Lower lobe of right lung (tissue), 2 donors: Measurements from ENCODE around the gene SMURF1. TPM values are rescaled to one million over a fixed set of nuclear protein-coding genes. Genes with fewer than 3 reads are reported as not detected.

Source experiments
- ATAC-seq, 2 donors: fragments of 200-7000 bp; cut with Tn5 transposase; one replicate each; pipeline ENCODE4 v1.9.1; 2020 to 2022; ENCODE audit warnings: mild to moderate bottlenecking in 2 of 2, moderate library complexity in 2 of 2
- DNase-seq: peaks from one replicate; pipeline ENCODE4 v3.0.0-alpha.2; 2020
- H3K27ac ChIP-seq: fragments of 200-600 bp; one replicate; pipeline ENCODE4 v1.8.0; 2022
- H3K27me3 ChIP-seq: fragments of 200-600 bp; one replicate; pipeline ENCODE4 v1.8.0; 2022; ENCODE audit warnings: low read depth
- H3K36me3 ChIP-seq: fragments of 200-600 bp; one replicate; pipeline ENCODE4 v1.8.0; 2022; ENCODE audit warnings: mild to moderate bottlenecking
- H3K4me1 ChIP-seq: fragments of 200-600 bp; one replicate; pipeline ENCODE4 v1.8.0; 2022
- H3K4me3 ChIP-seq: fragments of 200-600 bp; one replicate; pipeline ENCODE4 v1.8.0; 2022; ENCODE audit warnings: mild to moderate bottlenecking
- H3K9me3 ChIP-seq: fragments of 200-600 bp; one replicate; pipeline ENCODE4 v1.8.0; 2022
- CTCF ChIP-seq: fragments of 200-600 bp; IDR thresholded peaks from one replicate; pipeline ENCODE4 v1.8.0; 2022; ENCODE audit warnings: antibody characterized with exemption, mild to moderate bottlenecking
- intact Hi-C: fragments of 100-400 bp; cut with DNase I; formaldehyde crosslinking; loops from one replicate; pipeline ENCODE4 v1.11.0; 2022
- total RNA-seq: library from RNA; stranded (reverse); fragmentation: NEBNext Ultra II Directional; extraction: Animal tissue kit (Norgen Biotek cat#: 25700); gene quantifications from one replicate; pipeline ENCODE4 v1.2.1, GENCODE V29; 2021
- donor health status: DM: no; HTN: yes; CAD: no; lungs with severe emphysema.

SMURF1 gene
- total RNA-seq, 1 donor from 2014 or later: 32.0 TPM

- Histone ChIP-seq H3K9me3 (no peaks in the 10 kb centered on the region), H3K27ac (no peak overlapping the region), H3K4me1 (no peaks in the 10 kb centered on the region), H3K36me3 (no peaks in the 10 kb centered on the region), H3K4me3 (no peak overlapping the region), H3K27me3 (no peaks in the 10 kb centered on the region)
- DNase-seq: no peak
- TF ChIP-seq CTCF: no peak
- intact Hi-C loops: no loop called here
- peak; percentile 75 to 94 for ATAC-seq
Observed at GRCh38 chr7:99184532-99185218, 40.8 kb upstream of the SMURF1 start.

GRCh38 chr7:99180067-99180650, 36.3 kb upstream of the SMURF1 start:
- no peak for ATAC-seq
- DNase-seq: no peak
- intact Hi-C loops: no loop called here
- Histone ChIP-seq H3K36me3 (no peaks in the 10 kb centered on the region), H3K4me3 (no peak overlapping the region), H3K9me3 (no peaks in the 10 kb centered on the region), H3K4me1 (no peaks in the 10 kb centered on the region), H3K27ac (no peak overlapping the region), H3K27me3 (no peaks in the 10 kb centered on the region)
- no peak for TF ChIP-seq CTCF

GRCh38 chr7:99177165-99177564, 33.3 kb upstream of the SMURF1 start:
- H3K9me3 ChIP-seq: no peaks in the 10 kb centered on the region
- H3K27me3 ChIP-seq: no peaks in the 10 kb centered on the region
- H3K36me3 ChIP-seq: no peaks in the 10 kb centered on the region
- H3K4me3 ChIP-seq: no peak overlapping the region
- no peaks in the 10 kb centered on the region for H3K4me1 ChIP-seq
- ATAC-seq (no peak), DNase-seq (no peak)
- intact Hi-C loops: no loop called here
- no peak overlapping the region for H3K27ac ChIP-seq
- TF ChIP-seq CTCF: no peak

- ATAC-seq (peak; percentile 46 to 62), DNase-seq (peak; percentile 58)
- H3K27ac ChIP-seq: no peak overlapping the region
- H3K27me3 ChIP-seq: no peaks in the 10 kb centered on the region
- no peaks in the 10 kb centered on the region for H3K4me1 ChIP-seq
- no peak for TF ChIP-seq CTCF
- H3K9me3 ChIP-seq: no peaks in the 10 kb centered on the region
- intact Hi-C loops: no loop called here
- no peak overlapping the region for H3K4me3 ChIP-seq
- no peaks in the 10 kb centered on the region for H3K36me3 ChIP-seq
Observed at GRCh38 chr7:99173787-99174186, 29.9 kb upstream of the SMURF1 start.

- peak in 1 of 2 donors; percentile 81 for ATAC-seq
- no peak for DNase-seq
- no peak for TF ChIP-seq CTCF
- H3K4me1 ChIP-seq: no peaks in the 10 kb centered on the region
- H3K27me3 ChIP-seq: no peaks in the 10 kb centered on the region
- H3K36me3 ChIP-seq: no peaks in the 10 kb centered on the region
- no peak overlapping the region for H3K27ac ChIP-seq
- no peaks in the 10 kb centered on the region for H3K9me3 ChIP-seq
- intact Hi-C loops: no loop called here
- no peak overlapping the region for H3K4me3 ChIP-seq
Observed at GRCh38 chr7:99171731-99172130, 27.8 kb upstream of the SMURF1 start.
